ENCODE data around the gene KIF9.

DNA sequence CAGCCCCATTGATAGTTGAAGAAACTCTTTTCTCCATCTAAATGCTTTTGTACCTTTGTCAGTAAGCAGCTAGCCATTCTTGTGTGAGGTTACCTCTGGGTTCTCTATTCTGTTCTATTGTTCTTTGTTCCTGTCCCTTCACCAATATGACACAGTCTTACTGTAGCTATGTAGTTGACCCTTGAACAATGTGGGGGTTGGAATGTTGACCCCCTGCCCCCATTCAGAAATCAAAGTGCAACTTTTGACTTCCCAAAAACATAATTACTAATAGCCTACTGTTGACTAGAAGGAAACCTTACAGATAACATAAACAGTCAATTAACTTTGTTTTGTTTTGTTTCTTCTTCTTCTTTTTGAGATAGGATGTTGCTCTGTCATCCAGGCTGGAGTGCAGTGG, 18.9 kb upstream of the KIF9 start:
- no peak for TF ChIP-seq POLR2A (IDR thresholded peaks at IDR 0.05)
- TF ChIP-seq CTCF (IDR thresholded peaks at IDR 0.05), result no peak
- TF ChIP-seq POLR2AphosphoS5 (IDR thresholded peaks at IDR 0.05), result no peak
- no peak for TF ChIP-seq EP300 (IDR thresholded peaks at IDR 0.05; ENCODE audit: low read depth)
